Epithelial cell of esophagus (primary cell): Measurements from ENCODE around the gene IFI35.
"Not testable (repeated sequence)": the region's sequence is repeated elsewhere in the genome, so short reads cannot be mapped to it uniquely, and the experiment has no call there.

ENCODE experiments used
- DNase-seq: peaks from one replicate; pipeline ENCODE4 v3.0.0; 2010; ENCODE audit warnings: low read depth
- H3K4me3 ChIP-seq: 2 replicates; pipeline ENCODE4 v1.5.1; 2011; ENCODE audit warnings: mild to moderate bottlenecking, low read length, control low read depth
- TF ChIP-seq, protein P1 (sequence below): IDR thresholded peaks from 2 replicates; pipeline ENCODE4 v1.5.1; 2011; ENCODE audit warnings: low read depth, mild to moderate bottlenecking, low read length, control low read depth, inconsistent platforms; ENCODE audit not compliant: insufficient read depth; ENCODE audit errors: missing control alignments

IFI35 gene

DNA sequence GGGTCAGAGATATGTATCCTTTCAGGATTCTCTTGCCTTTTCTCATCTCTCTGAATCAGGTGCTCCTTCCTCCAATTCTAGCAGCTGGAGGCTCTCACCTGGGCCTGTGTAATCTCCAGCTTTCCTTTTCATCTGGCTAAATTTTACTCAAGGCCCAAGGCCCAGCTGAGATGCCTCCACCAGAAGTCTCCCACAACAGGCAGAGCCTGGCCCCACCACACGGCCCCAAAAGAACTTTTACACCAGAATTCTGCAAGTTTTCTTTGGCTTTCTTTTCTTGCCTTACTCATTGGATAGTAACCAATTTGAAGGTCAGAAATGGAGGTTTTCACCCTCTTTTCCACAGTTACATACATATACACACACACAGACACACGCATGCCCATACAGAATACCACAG lies 33.1 kb downstream of the IFI35 start:
- no peak for DNase-seq
- H3K4me3 ChIP-seq = no peak overlapping the region
- TF ChIP-seq, protein P1, sequence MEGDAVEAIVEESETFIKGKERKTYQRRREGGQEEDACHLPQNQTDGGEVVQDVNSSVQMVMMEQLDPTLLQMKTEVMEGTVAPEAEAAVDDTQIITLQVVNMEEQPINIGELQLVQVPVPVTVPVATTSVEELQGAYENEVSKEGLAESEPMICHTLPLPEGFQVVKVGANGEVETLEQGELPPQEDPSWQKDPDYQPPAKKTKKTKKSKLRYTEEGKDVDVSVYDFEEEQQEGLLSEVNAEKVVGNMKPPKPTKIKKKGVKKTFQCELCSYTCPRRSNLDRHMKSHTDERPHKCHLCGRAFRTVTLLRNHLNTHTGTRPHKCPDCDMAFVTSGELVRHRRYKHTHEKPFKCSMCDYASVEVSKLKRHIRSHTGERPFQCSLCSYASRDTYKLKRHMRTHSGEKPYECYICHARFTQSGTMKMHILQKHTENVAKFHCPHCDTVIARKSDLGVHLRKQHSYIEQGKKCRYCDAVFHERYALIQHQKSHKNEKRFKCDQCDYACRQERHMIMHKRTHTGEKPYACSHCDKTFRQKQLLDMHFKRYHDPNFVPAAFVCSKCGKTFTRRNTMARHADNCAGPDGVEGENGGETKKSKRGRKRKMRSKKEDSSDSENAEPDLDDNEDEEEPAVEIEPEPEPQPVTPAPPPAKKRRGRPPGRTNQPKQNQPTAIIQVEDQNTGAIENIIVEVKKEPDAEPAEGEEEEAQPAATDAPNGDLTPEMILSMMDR = no peak

DNA sequence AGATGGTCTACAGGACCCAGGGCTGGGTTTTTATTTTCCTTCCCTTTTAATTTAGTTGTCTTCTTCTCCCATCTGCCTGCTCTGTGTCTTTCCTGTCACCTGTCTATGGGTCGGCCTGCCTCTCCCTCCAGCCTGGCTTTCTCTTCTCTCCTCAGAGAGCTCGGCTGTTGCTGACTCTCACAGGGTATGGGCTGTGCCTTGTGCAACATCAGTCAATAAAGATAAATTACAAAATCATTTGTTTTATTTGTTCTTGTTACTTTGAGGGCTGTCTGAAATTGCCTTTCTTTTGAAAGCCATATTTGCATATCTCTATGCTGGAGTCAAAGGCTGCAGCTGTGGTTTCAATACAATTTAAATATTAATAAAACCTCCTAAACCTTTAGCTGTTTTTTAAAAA lies 34.1 kb downstream of the IFI35 start:
- no peak overlapping the region for H3K4me3 ChIP-seq
- TF ChIP-seq, protein P1 = no peak
- no peak for DNase-seq

DNA sequence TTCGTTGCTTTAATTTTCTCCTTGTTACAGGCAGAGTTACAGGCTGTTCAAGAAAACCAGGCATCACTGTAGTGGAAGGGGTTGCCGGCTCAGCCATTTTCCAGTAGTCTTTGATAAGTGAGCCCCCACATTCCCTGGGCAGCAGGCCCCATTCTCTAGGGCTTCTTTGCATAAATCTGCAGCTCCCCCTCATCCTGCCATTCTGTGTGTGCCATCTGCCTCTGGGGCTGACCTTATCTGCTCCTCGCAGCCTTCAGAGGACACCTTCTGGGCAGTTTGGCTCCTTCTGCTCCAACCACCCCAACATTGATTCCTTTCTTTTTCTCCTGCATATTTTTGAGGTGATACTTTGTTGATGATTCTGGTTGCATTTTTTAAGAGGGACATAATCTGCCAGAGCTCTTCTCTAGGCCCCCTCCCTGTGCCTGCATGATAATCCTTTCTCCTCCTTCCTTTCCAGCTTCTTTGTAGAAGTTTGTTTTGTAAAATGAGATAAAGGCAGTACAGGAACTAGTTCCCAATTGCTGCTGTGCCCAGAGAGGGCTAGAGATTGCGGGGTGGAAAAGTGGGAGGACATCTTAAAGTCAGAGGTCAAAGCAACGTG lies 35.5 kb downstream of the IFI35 start:
- TF ChIP-seq, protein P1 = no peak
- H3K4me3 ChIP-seq = no peak overlapping the region
- no peak for DNase-seq

DNA sequence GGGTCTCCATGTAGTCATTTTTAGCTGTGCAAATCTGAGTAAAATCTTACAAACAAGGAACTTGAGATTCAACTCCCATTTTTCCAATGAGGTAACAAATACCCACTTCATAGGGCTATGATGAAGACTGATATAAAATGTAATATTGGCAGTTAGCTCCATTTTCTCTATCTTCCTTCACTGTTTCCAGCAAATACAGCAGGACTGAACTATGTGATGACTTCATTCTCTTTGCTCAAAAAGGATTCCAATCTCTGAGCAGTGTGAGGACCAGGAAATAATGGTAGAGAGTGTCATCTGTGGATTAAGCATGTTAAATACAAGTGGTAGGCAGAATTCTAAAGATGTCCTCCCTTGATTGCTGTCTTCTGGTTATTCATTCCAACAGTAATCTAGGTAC lies 36.7 kb downstream of the IFI35 start:
- TF ChIP-seq, protein P1 = no peak
- no peak for DNase-seq
- no peak overlapping the region for H3K4me3 ChIP-seq

DNA sequence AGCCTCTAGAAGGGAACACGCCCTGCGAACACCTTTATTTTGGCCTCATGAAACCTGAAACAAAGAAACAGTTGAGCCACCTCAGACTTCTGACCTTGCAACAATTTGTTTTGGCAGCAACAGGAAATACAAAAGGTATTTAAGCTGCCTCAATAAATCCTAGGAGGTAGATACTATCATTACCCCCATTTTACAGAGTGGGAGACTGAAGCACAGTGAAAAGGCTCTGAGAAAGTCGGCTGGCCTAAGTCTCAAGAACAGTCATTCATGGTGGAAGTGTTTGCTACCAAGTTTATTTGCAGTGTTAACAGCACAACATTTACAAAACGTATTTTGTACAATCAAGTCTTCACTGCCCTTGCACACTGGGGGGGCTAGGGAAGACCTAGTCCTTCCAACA lies 37.4 kb downstream of the IFI35 start:
- TF ChIP-seq, protein P1 = no peak
- no peak overlapping the region for H3K4me3 ChIP-seq
- no peak for DNase-seq

DNA sequence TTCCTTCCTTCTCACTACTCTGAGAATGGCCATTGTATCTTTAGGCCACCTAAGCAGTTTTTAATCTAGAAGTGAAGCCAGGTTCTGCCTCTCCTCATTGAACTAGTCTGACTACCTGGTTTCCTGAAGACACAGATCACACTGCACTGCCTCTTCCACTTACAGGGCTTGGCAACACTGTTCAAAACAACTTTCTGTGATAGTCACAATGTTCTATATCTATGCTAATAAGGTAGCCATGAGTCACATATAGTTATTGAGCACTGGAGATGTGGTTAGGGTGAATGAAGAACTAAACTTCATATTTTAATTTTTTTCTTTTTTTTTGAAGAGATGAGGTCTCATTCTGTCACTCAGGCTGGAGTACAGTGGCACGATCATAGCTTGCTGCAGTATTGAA lies 45.4 kb downstream of the IFI35 start:
- TF ChIP-seq, protein P1 = no peak
- no peak for DNase-seq
- no peak overlapping the region for H3K4me3 ChIP-seq

DNA sequence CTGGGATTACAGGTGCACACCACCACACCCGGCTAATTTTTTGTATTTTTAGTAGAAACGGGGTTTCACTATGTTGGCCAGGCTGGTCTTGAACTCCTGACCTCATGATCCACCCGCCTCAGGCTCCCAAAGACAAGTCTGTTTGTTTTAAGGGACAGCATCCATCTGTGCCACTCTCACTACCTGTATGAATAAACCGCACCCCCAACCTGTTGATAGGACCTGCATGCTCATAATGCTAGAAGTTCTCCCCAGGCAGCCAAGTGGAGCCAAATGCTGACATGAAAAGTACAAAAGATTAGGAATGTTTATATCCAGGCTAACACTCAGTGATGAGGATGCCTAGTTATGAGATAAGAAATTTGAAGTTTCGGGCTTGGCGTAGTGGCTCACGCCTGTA lies 46.4 kb downstream of the IFI35 start:
- DNase-seq, H3K4me3 ChIP-seq: not testable (repeated sequence)
